CD8-positive, alpha-beta memory T cell (primary cell): ENCODE results near the gene LCN6. TPM values are rescaled to one million over a fixed set of nuclear protein-coding genes. Genes with fewer than 3 reads are reported as not detected.
A peak's percentile ranks its signal among the peaks of the same experiment; 100 is the strongest.

Source experiments
- CTCF ChIA-PET: fragments of 350-600 bp; sonication (Branson Sonifier 250); formaldehyde crosslinking; loops from one replicate; lab custom pipeline; 2021; ENCODE audit warnings: antibody characterized with exemption; lab: Charles Lee
- POLR2A ChIA-PET: fragments of 350-600 bp; sonication (Branson Sonifier 250); formaldehyde crosslinking; loops from one replicate; lab custom pipeline; 2021; ENCODE audit warnings: antibody characterized with exemption; lab: Charles Lee
- DNase-seq, 5 donors: peaks; one replicate each; pipeline versions ENCODE4 v3.0.0 to v3.0.0-alpha.2; 2020 to 2022; ENCODE audit warnings: mixed read lengths in 1 of 5
- H3K27ac ChIP-seq: one replicate; pipeline ENCODE4 v1.7.0; 2013; ENCODE audit warnings: low read depth, mild to moderate bottlenecking, low read length, moderate library complexity
- H3K27me3 ChIP-seq: 2 replicates; pipeline ENCODE4 v1.7.0; 2013; ENCODE audit warnings: low read length, mild to moderate bottlenecking; ENCODE audit not compliant: insufficient read depth, poor library complexity, severe bottlenecking
- H3K36me3 ChIP-seq: 2 replicates; pipeline ENCODE4 v1.7.0; 2013; ENCODE audit warnings: mild to moderate bottlenecking, low read length, moderate library complexity; ENCODE audit not compliant: insufficient read depth
- H3K4me1 ChIP-seq: 2 replicates; pipeline ENCODE4 v1.7.0; 2013; ENCODE audit warnings: mild to moderate bottlenecking, low read length, moderate library complexity; ENCODE audit not compliant: insufficient read depth
- H3K4me3 ChIP-seq: 2 replicates; pipeline ENCODE4 v1.7.0; 2013; ENCODE audit warnings: mild to moderate bottlenecking, low read length
- H3K9me3 ChIP-seq: 2 replicates; pipeline ENCODE4 v1.7.0; 2013; ENCODE audit warnings: mild to moderate bottlenecking, low read length
- H3K27ac Mint-ChIP-seq, 8 donors: one replicate each; pipeline ENCODE4 v1.8.0; 2020 to 2021; ENCODE audit warnings: mixed read lengths in 8 of 8, mild to moderate bottlenecking in 6 of 8, inconsistent platforms in 3 of 8, moderate library complexity in 3 of 8
- H3K27me3 Mint-ChIP-seq, 2 donors: one replicate each; pipeline ENCODE4 v1.8.0; 2020 to 2021; ENCODE audit warnings: mixed read lengths in 2 of 2, mild to moderate bottlenecking in 1 of 2, moderate library complexity in 1 of 2
- H3K36me3 Mint-ChIP-seq, 3 donors: one replicate each; pipeline ENCODE4 v1.8.0; 2020 to 2021; ENCODE audit warnings: mixed read lengths in 3 of 3, inconsistent platforms in 1 of 3, mild to moderate bottlenecking in 1 of 3
- H3K4me1 Mint-ChIP-seq, 3 donors: one replicate each; pipeline ENCODE4 v1.8.0; 2020 to 2021; ENCODE audit warnings: mixed read lengths in 3 of 3, inconsistent platforms in 1 of 3, mild to moderate bottlenecking in 1 of 3
- H3K4me3 Mint-ChIP-seq, 7 donors: one replicate each; pipeline ENCODE4 v1.8.0; 2020 to 2021; ENCODE audit warnings: mixed read lengths in 7 of 7, mild to moderate bottlenecking in 6 of 7, moderate library complexity in 4 of 7, inconsistent platforms in 2 of 7
- H3K9me3 Mint-ChIP-seq, 5 donors: one replicate each; pipeline ENCODE4 v1.8.0; 2020 to 2022; ENCODE audit warnings: mixed read lengths in 5 of 5, mild to moderate bottlenecking in 3 of 5, moderate library complexity in 2 of 5, inconsistent platforms in 1 of 5
- polyA plus RNA-seq: library from polyadenylated mRNA; unstranded; fragments of 300-500 nt; fragmentation: Illumina TruSeq; gene quantifications from one replicate; pipeline ENCODE4 v1.2.3, GENCODE V29; 2021
- total RNA-seq, 2 experiments: library from RNA; stranded (reverse); gene quantifications; one replicate each; pipeline ENCODE4 v1.2.3, GENCODE V29; 2021

Gene LCN6
- total and polyA plus RNA-seq, 3 experiments from 2014 or later: not detected

DNA sequence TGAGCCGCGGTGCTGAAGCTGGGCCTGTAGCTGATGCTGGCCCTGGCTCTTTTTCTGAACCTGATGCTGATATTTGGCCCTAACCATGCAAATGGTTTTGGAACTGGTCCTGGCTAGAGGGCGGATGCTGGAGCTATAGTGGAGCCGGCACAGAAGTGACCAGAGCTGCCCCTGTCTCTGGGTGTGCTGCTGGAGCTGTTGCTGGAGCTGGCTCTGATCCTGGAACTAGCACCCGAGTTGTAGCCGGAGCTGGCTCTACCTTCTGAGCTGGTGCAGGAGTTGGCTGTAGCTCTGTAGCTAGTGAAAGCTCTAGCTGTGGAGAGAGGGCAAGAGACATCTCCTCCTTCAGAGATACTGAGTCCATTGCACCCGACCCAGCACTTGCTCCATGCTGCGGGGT lies 18.4 kb downstream of the LCN6 start:
- Histone ChIP-seq H3K4me1 (peaks cover 28% of the 10 kb centered on the region), H3K27ac (no peak overlapping the region), H3K27me3 (no peaks in the 10 kb centered on the region), H3K4me3 (no peak overlapping the region), H3K36me3 (peaks cover 17% of the 10 kb centered on the region), H3K9me3 (no peaks in the 10 kb centered on the region)
- POLR2A ChIA-PET: interaction anchor here (1.4 kb wide), 1 partner anchor 43 kb away, joined by 3 read pairs; the partner anchor contains the start of gene AGPAT2
- Mint-ChIP-seq H3K4me3 (peak overlapping the region in 4 of 7 donors; percentile 12 to 83 (median 52)), H3K27me3 (peaks cover 0 to 7% of the 10 kb centered on the region in 2 donors), H3K36me3 (peaks cover 4 to 23% (median 6%) of the 10 kb centered on the region in 3 donors), H3K27ac (peak overlapping the region in 2 of 8 donors; percentile 60 to 83), H3K9me3 (no peaks in the 10 kb centered on the region), H3K4me1 (peaks cover 16 to 23% (median 17%) of the 10 kb centered on the region in 3 donors)
- CTCF ChIA-PET: interaction anchor here (0.9 kb wide), 1 partner anchor 58 kb away, joined by 3 read pairs; no protein-coding TSS in a partner anchor
- no peak for DNase-seq

DNA sequence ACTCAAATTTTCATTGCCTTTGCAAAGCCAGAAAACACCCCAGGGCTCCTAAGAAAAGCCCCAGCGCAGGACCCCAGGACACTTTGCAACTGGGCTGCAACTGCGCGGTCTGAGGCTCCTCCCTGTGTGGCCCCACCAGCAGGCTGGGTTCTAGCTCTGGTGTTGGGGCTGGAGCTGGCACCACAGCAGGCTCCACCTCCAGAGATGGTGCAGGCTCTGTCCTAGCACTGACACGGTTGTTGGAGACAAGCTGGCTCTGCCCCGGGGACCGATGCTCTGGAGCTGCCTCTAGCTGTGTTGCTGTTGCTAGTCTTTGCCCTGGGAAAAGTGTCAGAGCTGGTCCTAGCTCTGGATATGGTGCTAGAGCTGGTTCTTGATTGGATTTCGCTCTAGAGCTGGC lies 19.2 kb downstream of the LCN6 start:
- no peak for DNase-seq
- peak overlapping the region in 2 of 8 donors; percentile 9 to 83 for H3K27ac Mint-ChIP-seq

DNA sequence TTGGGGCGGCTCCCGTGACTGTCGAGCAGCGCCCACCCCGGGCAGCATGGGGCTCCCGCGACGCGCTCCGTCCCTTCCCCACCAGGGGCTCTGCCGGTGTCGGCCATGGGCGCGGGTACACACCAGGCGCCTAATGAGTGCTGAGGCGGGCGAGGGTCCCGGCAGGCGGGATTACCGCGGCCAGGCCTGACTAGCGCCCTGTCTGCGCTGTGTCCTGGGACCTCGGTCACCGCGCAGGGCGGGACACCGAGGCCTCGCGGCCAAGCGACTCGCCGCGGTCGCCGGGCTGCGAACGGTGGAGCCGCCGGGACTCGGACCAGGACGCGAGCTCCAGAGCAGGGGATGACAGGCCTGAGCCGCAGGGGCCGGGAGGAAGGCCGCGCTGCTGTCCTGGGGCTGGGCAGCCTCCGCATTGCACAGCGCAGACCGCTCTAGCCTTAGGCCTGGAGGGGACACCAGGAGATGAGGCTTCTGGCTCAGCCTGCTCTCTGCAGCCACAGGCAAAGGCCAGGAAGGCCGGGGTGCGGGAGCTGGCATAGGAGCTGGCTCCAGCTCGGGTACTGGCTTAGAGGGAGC lies 19.7 kb downstream of the LCN6 start:
- Histone ChIP-seq H3K36me3 (peaks cover 25% of the 10 kb centered on the region), H3K9me3 (no peaks in the 10 kb centered on the region), H3K4me1 (peaks cover 28% of the 10 kb centered on the region), H3K4me3 (peak overlapping the region; percentile 98), H3K27me3 (no peaks in the 10 kb centered on the region), H3K27ac (peak overlapping the region; percentile 31)
- peaks cover 23 to 35% (median 24%) of the 10 kb centered on the region in 3 donors for H3K4me1 Mint-ChIP-seq
- no peak for DNase-seq
- H3K27me3 Mint-ChIP-seq: peaks cover 0 to 7% of the 10 kb centered on the region in 2 donors
- POLR2A ChIA-PET: interaction anchor here (0.6 to 1.9 kb wide), 9 partner anchors 9 to 634 kb away, joined by 3 to 8 read pairs (median 5); partner anchors contain the start of gene MAN1B1
- peak overlapping the region in 6 of 7 donors; percentile 4 to 83 (median 42) for H3K4me3 Mint-ChIP-seq
- peak overlapping the region in 1 of 8 donors; percentile 83 for H3K27ac Mint-ChIP-seq
- CTCF ChIA-PET: interaction anchor here (0.9 to 1.9 kb wide), 4 partner anchors 13 to 306 kb away, joined by 3 to 11 read pairs (median 4); no protein-coding TSS in a partner anchor
- peaks cover 9 to 36% (median 9%) of the 10 kb centered on the region in 3 donors for H3K36me3 Mint-ChIP-seq
- H3K9me3 Mint-ChIP-seq: no peaks in the 10 kb centered on the region

More for the DNA sequence above, 19.2 kb downstream of the LCN6 start:
- Mint-ChIP-seq H3K4me3 (peak overlapping the region; percentile 12 to 83 (median 50)), H3K9me3 (no peaks in the 10 kb centered on the region), H3K36me3 (peaks cover 8 to 31% (median 9%) of the 10 kb centered on the region in 3 donors), H3K27me3 (peaks cover 0 to 7% of the 10 kb centered on the region in 2 donors), H3K4me1 (peaks cover 21 to 30% (median 22%) of the 10 kb centered on the region in 3 donors)
- H3K36me3 ChIP-seq: peaks cover 21% of the 10 kb centered on the region
- POLR2A ChIA-PET: interaction anchor here (1.2 to 1.4 kb wide), 2 partner anchors 42 to 635 kb away, joined by 3 read pairs; partner anchors contain the start of gene AGPAT2
- peak overlapping the region; percentile 31 for H3K27ac ChIP-seq
- H3K27me3 ChIP-seq: no peaks in the 10 kb centered on the region
- H3K9me3 ChIP-seq: no peaks in the 10 kb centered on the region
- CTCF ChIA-PET: interaction anchor here (0.9 to 1.9 kb wide), 3 partner anchors 12 to 306 kb away, joined by 3 to 11 read pairs (median 3); no protein-coding TSS in a partner anchor
- peak overlapping the region; percentile 98 for H3K4me3 ChIP-seq
- H3K4me1 ChIP-seq: peaks cover 28% of the 10 kb centered on the region

DNA sequence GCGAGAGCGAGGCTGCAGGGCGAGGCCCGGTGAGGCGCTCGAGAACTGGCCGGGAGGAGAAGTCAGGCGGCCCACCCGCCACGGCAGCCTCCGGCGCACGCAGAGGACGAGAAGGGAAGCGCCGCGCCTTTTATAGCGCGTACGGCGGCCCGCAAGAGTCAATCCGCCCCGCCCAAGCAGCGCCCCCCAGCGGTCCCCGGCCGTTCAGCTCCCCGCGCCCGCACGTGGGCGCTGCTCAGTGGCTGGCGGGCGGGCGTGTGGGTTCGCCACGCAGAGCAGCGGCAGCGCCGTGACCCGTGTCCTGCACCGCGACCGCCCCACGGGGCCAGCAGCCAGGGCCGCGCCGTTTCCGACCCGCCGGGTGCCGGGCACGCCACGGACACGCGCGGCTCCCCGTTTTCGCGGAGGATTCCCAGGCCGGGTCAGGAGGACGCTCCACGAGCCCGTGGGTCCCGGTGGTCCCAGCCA lies 20.2 kb downstream of the LCN6 start:
- H3K27ac Mint-ChIP-seq: peak overlapping the region in 3 of 8 donors; percentile 39 to 97 (median 51)
- Histone ChIP-seq H3K36me3 (peaks cover 28% of the 10 kb centered on the region), H3K9me3 (no peaks in the 10 kb centered on the region), H3K4me3 (peak overlapping the region; percentile 98), H3K27ac (peak overlapping the region; percentile 84), H3K4me1 (peaks cover 28% of the 10 kb centered on the region), H3K27me3 (no peaks in the 10 kb centered on the region)
- CTCF ChIA-PET: interaction anchor here (1.0 to 1.9 kb wide), 4 partner anchors 13 to 307 kb away, joined by 3 to 11 read pairs (median 6); no protein-coding TSS in a partner anchor
- POLR2A ChIA-PET: interaction anchor here (0.6 to 1.9 kb wide), 10 partner anchors 9 to 634 kb away, joined by 3 to 8 read pairs (median 4); partner anchors contain the start of genes DNLZ and MAN1B1
- peak overlapping the region; percentile 76 to 98 (median 96) for H3K4me3 Mint-ChIP-seq
- peaks cover 23 to 36% (median 24%) of the 10 kb centered on the region in 3 donors for H3K4me1 Mint-ChIP-seq
- H3K9me3 Mint-ChIP-seq: no peaks in the 10 kb centered on the region
- H3K36me3 Mint-ChIP-seq: peaks cover 9 to 41% (median 10%) of the 10 kb centered on the region in 3 donors
- DNase-seq: peak; percentile 85 to 94 (median 90)
- peaks cover 0 to 7% of the 10 kb centered on the region in 2 donors for H3K27me3 Mint-ChIP-seq

DNA sequence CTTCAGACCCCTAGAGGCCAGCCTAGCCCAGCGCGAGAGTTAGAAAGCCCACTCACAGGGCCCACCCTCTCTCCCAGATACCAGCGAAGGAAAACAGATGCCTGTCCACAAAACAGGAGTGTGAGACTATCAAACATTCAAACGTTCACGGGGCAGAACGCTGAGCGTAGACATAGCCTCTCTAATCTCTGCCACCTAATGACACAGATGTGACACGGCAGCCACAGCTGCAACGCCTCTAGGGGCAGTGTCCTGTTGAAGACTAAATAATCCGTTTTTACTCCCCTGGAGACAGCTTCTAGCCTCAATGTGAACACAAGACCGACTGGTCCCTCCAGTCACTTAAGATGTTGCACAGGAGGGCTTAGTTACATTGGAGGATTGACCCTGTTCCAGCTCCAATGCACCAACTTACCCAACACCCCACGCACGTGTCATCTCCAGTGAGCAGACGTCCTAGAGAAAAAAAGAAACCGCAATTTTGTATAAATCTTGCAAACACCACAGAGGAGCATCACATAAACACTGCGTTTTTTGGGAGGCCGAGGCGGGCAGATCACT lies 21.6 kb downstream of the LCN6 start:
- peaks cover 28% of the 10 kb centered on the region for H3K4me1 ChIP-seq
- ChIA-PET CTCF (interaction anchor here (1.0 to 1.9 kb wide), 8 partner anchors 12 to 363 kb away, joined by 3 to 6 read pairs (median 4); partner anchors contain the start of genes DNLZ and LCN8), POLR2A (interaction anchor here (0.6 to 1.9 kb wide), 4 partner anchors 8 to 188 kb away, joined by 3 to 6 read pairs (median 4); partner anchors contain the start of gene AGPAT2)
- Mint-ChIP-seq H3K27me3 (peaks cover 0 to 7% of the 10 kb centered on the region in 2 donors), H3K36me3 (peaks cover 9 to 45% (median 10%) of the 10 kb centered on the region in 3 donors), H3K27ac (peak overlapping the region; percentile 80 to 98 (median 96)), H3K4me3 (peak overlapping the region; percentile 95 to 98 (median 98)), H3K4me1 (peaks cover 23 to 36% (median 24%) of the 10 kb centered on the region in 3 donors), H3K9me3 (no peaks in the 10 kb centered on the region)
- DNase-seq: peak in 3 of 5 donors; percentile 23 to 66 (median 36)
- H3K36me3 ChIP-seq: peaks cover 28% of the 10 kb centered on the region
- peak overlapping the region; percentile 84 for H3K27ac ChIP-seq
- H3K9me3 ChIP-seq: no peaks in the 10 kb centered on the region
- H3K4me3 ChIP-seq: peak overlapping the region; percentile 98
- no peaks in the 10 kb centered on the region for H3K27me3 ChIP-seq

DNA sequence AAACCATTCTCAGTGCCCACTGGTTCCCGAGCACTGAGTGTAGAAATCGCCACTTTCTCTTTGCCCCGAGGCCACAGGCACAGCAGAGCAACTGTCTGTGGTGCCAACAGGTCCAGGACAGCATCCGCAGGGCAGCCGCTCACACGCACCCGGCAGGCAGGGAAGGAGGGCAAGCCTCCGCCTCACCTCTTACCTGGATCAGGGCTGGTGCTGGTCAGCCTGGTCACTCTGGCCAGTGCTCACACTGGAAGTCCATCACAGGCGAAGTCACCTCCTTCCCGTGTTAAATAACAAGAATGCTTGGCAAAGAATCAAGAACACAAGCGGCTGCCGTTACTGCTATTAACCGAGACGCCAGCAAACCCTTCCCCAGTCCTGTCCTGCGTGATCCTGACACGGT lies 22.2 kb downstream of the LCN6 start:
- Mint-ChIP-seq H3K27ac (peak overlapping the region in 6 of 8 donors; percentile 80 to 97 (median 96)), H3K4me3 (peak overlapping the region; percentile 95 to 98 (median 98)), H3K27me3 (peaks cover 0 to 7% of the 10 kb centered on the region in 2 donors), H3K36me3 (peaks cover 9 to 49% (median 10%) of the 10 kb centered on the region in 3 donors), H3K4me1 (peaks cover 23 to 39% (median 24%) of the 10 kb centered on the region in 3 donors), H3K9me3 (no peaks in the 10 kb centered on the region)
- Histone ChIP-seq H3K36me3 (peaks cover 28% of the 10 kb centered on the region), H3K9me3 (no peaks in the 10 kb centered on the region), H3K4me1 (peaks cover 28% of the 10 kb centered on the region), H3K27ac (peak overlapping the region; percentile 84), H3K4me3 (peak overlapping the region; percentile 98), H3K27me3 (no peaks in the 10 kb centered on the region)
- DNase-seq: no peak
- ChIA-PET CTCF (interaction anchor here (0.8 to 1.5 kb wide), 4 partner anchors 11 to 59 kb away, joined by 3 to 6 read pairs (median 3); partner anchors contain the start of gene LCN8), POLR2A (interaction anchor here (0.6 to 1.2 kb wide), 2 partner anchors 25 to 39 kb away, joined by 3 to 4 read pairs; partner anchors contain the start of gene AGPAT2)

DNA sequence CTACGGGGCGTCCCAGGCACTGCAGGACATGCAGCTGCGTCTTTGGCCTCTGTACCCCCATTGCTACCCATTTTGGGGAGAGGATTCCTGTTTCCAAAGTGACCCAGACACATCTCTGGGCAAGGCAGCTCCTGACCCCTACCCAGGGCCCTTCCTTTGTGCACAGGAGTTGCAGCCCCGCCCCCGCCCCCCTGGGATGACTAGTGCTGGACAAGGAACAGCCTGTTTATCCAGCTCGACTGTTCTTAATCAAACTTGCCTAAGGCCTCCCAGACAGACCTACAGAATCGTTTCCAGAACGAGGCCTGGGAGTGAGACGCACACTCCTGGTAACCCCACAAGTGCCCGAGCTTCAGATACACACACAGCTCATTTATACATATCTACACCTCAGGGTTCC lies 22.7 kb downstream of the LCN6 start:
- H3K4me1 ChIP-seq: peaks cover 28% of the 10 kb centered on the region
- Mint-ChIP-seq H3K4me3 (peak overlapping the region in 3 of 7 donors; percentile 22 to 96 (median 72)), H3K27ac (no peak overlapping the region), H3K4me1 (peaks cover 23 to 40% (median 24%) of the 10 kb centered on the region in 3 donors), H3K27me3 (peaks cover 0 to 7% of the 10 kb centered on the region in 2 donors), H3K36me3 (peaks cover 9 to 53% (median 10%) of the 10 kb centered on the region in 3 donors), H3K9me3 (no peaks in the 10 kb centered on the region)
- peak overlapping the region; percentile 98 for H3K4me3 ChIP-seq
- ChIA-PET POLR2A (no interaction called here), CTCF (interaction anchor here (0.8 kb wide), 1 partner anchor 58 kb away, joined by 3 read pairs; no protein-coding TSS in a partner anchor)
- no peak for DNase-seq
- peaks cover 28% of the 10 kb centered on the region for H3K36me3 ChIP-seq
- no peak overlapping the region for H3K27ac ChIP-seq
- no peaks in the 10 kb centered on the region for H3K9me3 ChIP-seq
- no peaks in the 10 kb centered on the region for H3K27me3 ChIP-seq
